HFF-Myc (cell line): Measurements from ENCODE around the gene RFC2.

Experiments used
- DNase-seq: peaks from one replicate; pipeline ENCODE4 v3.0.0-alpha.2; 2011; ENCODE audit warnings: low read depth; ENCODE audit errors: extremely low read depth
- H3K4me3 ChIP-seq: replicated peaks from 2 replicates; pipeline ENCODE4 v1.5.1; 2011; ENCODE audit warnings: low read depth, mild to moderate bottlenecking, control low read depth, low read length
- CTCF ChIP-seq: IDR thresholded peaks from 2 replicates; pipeline ENCODE4 v1.5.1; 2012; ENCODE audit warnings: mild to moderate bottlenecking, low read depth, low read length, control low read depth; ENCODE audit errors: missing control alignments

The RFC2 gene

GRCh38 chr7:74289018-74289658 is 34.9 kb upstream of the RFC2 start, which contains the start of gene CLIP2:
CLIP2 (plus strand) TSS chr7:74289407; CDS start chr7:74317547, 28,140 bp downstream.
- DNase-seq = no peak
- peak within 1 kb of the TSS; percentile 74 for H3K4me3 ChIP-seq
- no peak for TF ChIP-seq CTCF

GRCh38 chr7:74288034-74288881 is 34.1 kb upstream of the RFC2 start:
- DNase-seq = no peak
- peak overlapping the region; percentile 46 for H3K4me3 ChIP-seq
- TF ChIP-seq CTCF = no peak

GRCh38 chr7:74287303-74288033 is 33.3 kb upstream of the RFC2 start:
- no peak for TF ChIP-seq CTCF
- DNase-seq = no peak
- no peak overlapping the region for H3K4me3 ChIP-seq

- no peak for TF ChIP-seq CTCF
These were observed 31.9 kb upstream of the RFC2 start for GRCh38 chr7:74286131-74286530.

GRCh38 chr7:74284781-74285259 is 30.6 kb upstream of the RFC2 start:
- DNase-seq = no peak
- H3K4me3 ChIP-seq = no peak overlapping the region

More at GRCh38 chr7:74286131-74286530, 31.9 kb upstream of the RFC2 start:
- DNase-seq = no peak
- H3K4me3 ChIP-seq = no peak overlapping the region

More at GRCh38 chr7:74284781-74285259, 30.6 kb upstream of the RFC2 start:
- TF ChIP-seq CTCF = no peak
